Endothelial cell of umbilical vein (primary cell): ENCODE measurements around the gene GHRHR. TPM values are rescaled to one million over a fixed set of nuclear protein-coding genes. Genes with fewer than 3 reads are reported as not detected.
A peak's percentile ranks its signal among the peaks of the same experiment; 100 is the strongest.

Source experiments
- BruUV-seq: library from RNA; stranded (reverse); fragments of 400-500 nt; replicated peaks from 2 replicates; lab custom pipeline; 2021; lab: Mats Ljungman, UMichigan
- CTCF ChIA-PET: fragments of 300-600, 350-600 bp; sonication (Branson Sonifier 250); formaldehyde crosslinking; loops from one replicate; lab custom pipeline; 2021; ENCODE audit warnings: antibody characterized with exemption, inconsistent platforms; lab: Charles Lee
- POLR2A ChIA-PET: fragments of 300-600, 350-600 bp; sonication (Branson Sonifier 250); formaldehyde crosslinking; loops from one replicate; lab custom pipeline; 2021; ENCODE audit warnings: antibody characterized with exemption, inconsistent platforms; lab: Charles Lee
- DNase-seq: peaks from one replicate; pipeline ENCODE4 v3.0.0-alpha.2; 2011; ENCODE audit warnings: low read depth, low spot score
- FAIRE-seq: peaks from 2 replicates; lab custom pipeline; 2011; peaks lifted over from hg19 to GRCh38; lab: Jason Lieb, UNC
- H2AFZ ChIP-seq: 2 replicates; pipeline ENCODE4 v1.6.0; 2012; ENCODE audit warnings: low read depth, low read length, control low read depth, inconsistent platforms
- H3K27ac ChIP-seq: 2 replicates; pipeline ENCODE4 v1.5.1; 2011; ENCODE audit warnings: low read depth, mild to moderate bottlenecking, control low read depth, low read length, moderate library complexity; ENCODE audit not compliant: insufficient read depth
- H3K27me3 ChIP-seq, 2 experiments: 2 replicates each; pipeline versions ENCODE4 v1.6.0 to v1.6.1; 2011; ENCODE audit warnings: low read length in 2 of 2, mixed read lengths in 1 of 2; ENCODE audit not compliant: control insufficient read depth in 2 of 2, insufficient read depth in 2 of 2
- H3K36me3 ChIP-seq, 2 experiments: 2 replicates in 1 of 2; 3 replicates in 1 of 2; pipeline ENCODE4 v1.5.1; 2011; ENCODE audit warnings: low read length in 2 of 2, mild to moderate bottlenecking in 1 of 2, moderate library complexity in 1 of 2; ENCODE audit not compliant: control insufficient read depth in 2 of 2, insufficient read depth in 2 of 2; ENCODE audit errors: extremely low read depth in 1 of 2
- H3K4me1 ChIP-seq: 3 replicates; pipeline ENCODE4 v1.5.1; 2011; ENCODE audit warnings: mild to moderate bottlenecking, low read length; ENCODE audit not compliant: control insufficient read depth, insufficient read depth; ENCODE audit errors: extremely low read depth
- H3K4me2 ChIP-seq: 2 replicates; pipeline ENCODE4 v1.6.1; 2011; ENCODE audit warnings: low read length, control low read depth, mixed read lengths; ENCODE audit not compliant: insufficient read depth
- H3K4me3 ChIP-seq, 3 experiments: fragments of 200-600 bp in 1 of 3; sonication (generic), shearing (Covaris generic) in 1 of 3; replicated peaks in 1 of 3; 2 replicates each; pipeline ENCODE4 v1.5.1; 2011 to 2016; ENCODE audit warnings: control low read depth in 3 of 3, low read length in 3 of 3, mild to moderate bottlenecking in 2 of 3, inconsistent platforms in 1 of 3, low read depth in 1 of 3, moderate library complexity in 1 of 3; ENCODE audit not compliant: insufficient read depth in 1 of 3
- H3K79me2 ChIP-seq: 2 replicates; pipeline ENCODE4 v1.6.0; 2012; ENCODE audit warnings: low read length, inconsistent platforms; ENCODE audit not compliant: control insufficient read depth, insufficient read depth
- H3K9ac ChIP-seq: replicated peaks from 2 replicates; pipeline ENCODE3; 2011; ENCODE audit warnings: low read length, control low read depth; ENCODE audit not compliant: insufficient read depth; ENCODE audit errors: extremely low read depth
- H3K9me1 ChIP-seq: replicated peaks from 3 replicates; pipeline ENCODE4 v1.6.0; 2011; ENCODE audit warnings: mild to moderate bottlenecking, low read length; ENCODE audit not compliant: control insufficient read depth, insufficient read depth; ENCODE audit errors: extremely low read depth
- H3K9me3 ChIP-seq: replicated peaks from 2 replicates; pipeline ENCODE4 v1.5.1; 2012; ENCODE audit warnings: low read length, inconsistent platforms; ENCODE audit not compliant: control insufficient read depth, insufficient read depth
- H4K20me1 ChIP-seq: replicated peaks from 2 replicates; pipeline ENCODE3; 2011; ENCODE audit warnings: mild to moderate bottlenecking, low read length; ENCODE audit not compliant: control insufficient read depth, insufficient read depth; ENCODE audit errors: extremely low read depth
- CTCF ChIP-seq, 2 donors: IDR thresholded peaks; 1 replicate in 1 of 2; 2 replicates in 1 of 2; pipeline ENCODE4 v1.5.1; 2011; ENCODE audit warnings: low read length in 2 of 2, mild to moderate bottlenecking in 2 of 2, moderate library complexity in 2 of 2, control low read depth in 1 of 2, inconsistent platforms in 1 of 2, low read depth in 1 of 2; ENCODE audit not compliant: insufficient read depth in 1 of 2; ENCODE audit errors: extremely low read depth in 1 of 2
- FOS ChIP-seq: IDR thresholded peaks from 2 replicates; pipeline ENCODE4 v1.6.1; 2011; ENCODE audit warnings: mild to moderate bottlenecking, low read length, moderate library complexity, borderline replicate concordance; ENCODE audit not compliant: insufficient read depth
- GATA2 ChIP-seq: IDR thresholded peaks from 2 replicates; pipeline ENCODE4 v1.7.0; 2011; ENCODE audit warnings: low read depth, mild to moderate bottlenecking, moderate library complexity, mixed read lengths, low read length; ENCODE audit not compliant: insufficient read length, insufficient read depth
- JUN ChIP-seq: IDR thresholded peaks from 2 replicates; pipeline ENCODE4 v1.6.1; 2011; ENCODE audit warnings: borderline replicate concordance, low read depth; ENCODE audit not compliant: insufficient read length, insufficient read depth
- POLR2AphosphoS5 ChIP-seq: IDR thresholded peaks from 2 replicates; pipeline ENCODE4 v1.6.1; 2012; ENCODE audit warnings: low read depth, mild to moderate bottlenecking, control low read depth, low read length, moderate library complexity; ENCODE audit not compliant: insufficient read depth
- dilution Hi-C: fragments of 300-500 bp; cut with MboI; formaldehyde crosslinking; loops from one replicate; pipeline ENCODE4 v1.15.0; 2019; ENCODE audit warnings: low sequenced_read_pairs; ENCODE audit not compliant: extremely low pct_ligation_motif_present
- intact Hi-C: fragments of 100-400 bp; cut with micrococcal nuclease; formaldehyde crosslinking; loops from one replicate; pipeline ENCODE4 v1.10.0; 2022
- polyA plus RNA-seq, 4 experiments: library from polyadenylated mRNA; depleted of rRNA in 3 of 4; stranded (reverse) in 3 of 4; unstranded in 1 of 4; fragments of >200 nt; gene quantifications; 2 replicates each; pipeline versions ENCODE4 v1.2.1 to v1.2.3, GENCODE V29; 2011 to 2012; ENCODE audit warnings: missing spikeins in 1 of 4
- total RNA-seq: library from RNA; stranded (reverse); gene quantifications from 2 replicates; pipeline ENCODE4 v1.2.3, GENCODE V29; 2021

The GHRHR gene
- total and polyA plus RNA-seq, 2 donors (not counting 3 experiments of a cell fraction or from before 2014, with no cell fraction given) = not detected

DNA sequence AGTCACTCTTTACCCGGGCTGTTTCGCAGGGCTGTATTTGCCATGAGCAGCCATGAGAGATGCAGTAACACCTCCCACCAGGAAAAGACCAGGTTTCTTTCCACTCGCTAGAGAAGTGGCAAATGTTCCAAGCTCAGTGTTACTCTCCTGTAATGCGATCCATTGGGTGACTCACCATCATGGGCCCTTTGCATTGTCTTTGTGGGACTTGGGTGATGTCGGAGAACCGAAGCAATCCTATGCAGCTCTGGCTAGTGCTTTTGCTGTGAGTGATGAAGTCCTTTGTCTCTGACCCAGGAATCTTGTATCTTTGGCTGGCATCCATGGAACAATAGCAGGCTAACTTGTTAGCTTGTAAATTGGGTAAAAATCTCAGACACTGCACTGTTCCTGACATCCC is 40.0 kb downstream of the GHRHR start:
- BruUV-seq = no TSS peak
- DNase-seq (no peak), FAIRE-seq (no peak)
- no peaks in the 10 kb centered on the region for H3K9me3 ChIP-seq
- H3K27ac ChIP-seq = no peak overlapping the region
- H3K79me2 ChIP-seq = no peaks in the 10 kb centered on the region
- no peaks in the 10 kb centered on the region for H3K9me1 ChIP-seq
- POLR2A ChIA-PET = no interaction called here
- no peak overlapping the region for H2AFZ ChIP-seq
- TF ChIP-seq GATA2 (no peak), FOS (no peak), JUN (peak; percentile 21)
- H3K36me3 ChIP-seq = no peaks in the 10 kb centered on the region
- H3K9ac ChIP-seq = no peak overlapping the region
- peaks cover 3 to 8% of the 10 kb centered on the region in 2 experiments for H3K27me3 ChIP-seq
- no peak overlapping the region for H3K4me2 ChIP-seq
- H3K4me3 ChIP-seq = no peak overlapping the region
- intact Hi-C loops (no loop called here), dilution Hi-C loops (no loop called here)
- no peaks in the 10 kb centered on the region for H3K4me1 ChIP-seq
- H4K20me1 ChIP-seq = no peaks in the 10 kb centered on the region
- CTCF ChIA-PET = no interaction called here

DNA sequence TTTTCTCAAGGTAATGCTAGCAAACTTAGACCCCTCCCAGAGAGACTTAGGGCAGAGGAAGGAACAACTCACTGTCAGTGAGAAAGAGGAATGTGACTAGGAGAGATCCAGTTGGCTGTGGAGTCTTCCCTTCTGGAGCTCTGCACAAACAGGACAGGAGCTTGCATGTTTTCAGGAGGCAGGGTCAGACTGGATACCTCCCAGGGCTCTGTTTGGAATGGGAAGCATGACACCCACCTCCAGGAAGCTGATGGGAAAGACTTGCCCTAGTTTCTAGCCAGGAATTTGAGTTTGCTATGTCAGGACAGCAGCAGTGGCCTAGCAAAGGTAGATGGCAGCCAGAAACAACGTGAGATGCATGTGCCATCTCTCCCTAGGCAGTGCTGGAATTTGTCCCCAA is 40.6 kb downstream of the GHRHR start:
- FAIRE-seq (no peak), DNase-seq (no peak)
- Histone ChIP-seq H3K4me1 (no peaks in the 10 kb centered on the region), H3K9me3 (no peaks in the 10 kb centered on the region), H3K79me2 (no peaks in the 10 kb centered on the region), H3K4me3 (no peak overlapping the region), H2AFZ (no peak overlapping the region), H4K20me1 (no peaks in the 10 kb centered on the region), H3K36me3 (no peaks in the 10 kb centered on the region), H3K27ac (no peak overlapping the region), H3K9me1 (no peaks in the 10 kb centered on the region), H3K9ac (no peak overlapping the region), H3K27me3 (peaks cover 3 to 14% of the 10 kb centered on the region in 2 experiments), H3K4me2 (no peak overlapping the region)
- BruUV-seq = no TSS peak
- TF ChIP-seq GATA2 = no peak
- TF ChIP-seq POLR2AphosphoS5 = no peak
- no peak for TF ChIP-seq CTCF (IDR thresholded peaks at IDR 0.05; ENCODE audit: extremely low read depth in 1 of 2, insufficient read depth in 1 of 2, low read depth in 1 of 2, low read length in 2 of 2)
- intact Hi-C loops (no loop called here), dilution Hi-C loops (no loop called here)
- ChIA-PET CTCF (interaction anchor here (1.9 kb wide), 1 partner anchor 20 kb away, joined by 4 read pairs; no protein-coding TSS in a partner anchor), POLR2A (no interaction called here)
